ENCODE measurements around the gene APOB.

- TF ChIP-seq CTCF (conservative IDR thresholded peaks at IDR 0.05) (no peak), ZFX (IDR thresholded peaks at IDR 0.05) (no peak)
These were observed 16.2 kb upstream of the APOB start for GRCh38 chr2:21059885-21060610.

Data from C4-2B (cell line).